Chondrocyte (in vitro differentiated cells): Measurements from ENCODE around the gene ECHS1. TPM values are rescaled to one million over a fixed set of nuclear protein-coding genes. Genes with fewer than 3 reads are reported as not detected.

ENCODE experiments used
- DNase-seq: peaks from one replicate; pipeline ENCODE4 v3.0.0; 2021; ENCODE audit warnings: mixed read lengths, low spot score
- H3K27ac Mint-ChIP-seq: one replicate; pipeline ENCODE4 v1.8.0; 2021; ENCODE audit warnings: mild to moderate bottlenecking, moderate library complexity, mixed read lengths; ENCODE audit not compliant: unreplicated experiment
- H3K27me3 Mint-ChIP-seq: 2 replicates; pipeline ENCODE4 v1.8.0; 2021; ENCODE audit warnings: low read depth, mixed read lengths
- H3K36me3 Mint-ChIP-seq: 2 replicates; pipeline ENCODE4 v1.8.0; 2021; ENCODE audit warnings: low read depth, mixed read lengths
- H3K4me1 Mint-ChIP-seq: 2 replicates; pipeline ENCODE4 v1.8.0; 2021; ENCODE audit warnings: low read depth, mild to moderate bottlenecking, mixed read lengths
- H3K4me3 Mint-ChIP-seq: one replicate; pipeline ENCODE4 v1.8.0; 2021; ENCODE audit warnings: mild to moderate bottlenecking, moderate library complexity, mixed read lengths; ENCODE audit not compliant: unreplicated experiment
- H3K9me3 Mint-ChIP-seq: 2 replicates; pipeline ENCODE4 v1.8.0; 2021; ENCODE audit warnings: low read depth, mixed read lengths
- total RNA-seq: library from RNA; stranded (reverse); gene quantifications from 3 replicates; pipeline ENCODE4 v1.2.1, GENCODE V29; 2021
- TF ChIP-seq, protein P1 (sequence below): fragments of 200-600 bp; sonication (generic); IDR thresholded peaks from 2 replicates; pipeline ENCODE4 v1.5.0; 2021; ENCODE audit warnings: antibody characterized with exemption, mild to moderate bottlenecking, moderate library complexity

ECHS1 gene
- total RNA-seq, 1 donor from 2014 or later: 58.9 TPM

DNA sequence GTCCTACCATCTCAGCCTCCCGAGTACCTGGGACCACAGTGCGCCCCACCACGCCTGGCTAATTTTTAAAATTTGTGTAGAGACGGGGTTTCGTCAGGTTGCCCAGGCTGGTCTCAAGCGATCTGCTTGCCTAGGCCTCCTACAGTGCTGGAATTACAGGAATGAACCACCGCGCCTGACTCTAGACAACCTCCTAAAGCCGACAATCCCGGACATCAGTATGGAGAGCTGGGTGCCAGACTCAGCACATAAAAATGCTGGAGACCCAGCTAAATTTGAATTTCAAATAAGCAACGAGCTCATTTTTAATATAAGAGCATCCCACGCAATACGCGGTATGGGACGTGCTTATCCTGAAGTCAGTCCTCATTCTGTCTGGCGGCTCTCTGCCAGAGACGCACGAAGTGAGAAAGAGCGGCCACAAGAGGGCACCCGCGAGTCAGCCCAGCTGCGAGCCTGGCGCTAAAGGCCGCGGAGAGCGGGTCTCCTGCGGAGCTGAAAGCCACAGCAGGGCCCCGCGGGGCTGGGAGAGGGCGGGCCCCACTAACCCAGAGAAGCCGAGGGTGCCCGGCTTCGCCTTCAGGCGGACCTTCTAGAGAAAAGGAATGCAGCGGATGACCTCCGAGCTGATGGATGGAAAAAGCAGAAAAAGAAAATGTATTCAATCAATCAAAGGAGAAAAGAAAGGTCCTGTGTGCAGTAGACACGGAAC, 43.5 kb downstream of the ECHS1 start:
- TF ChIP-seq, protein P1, sequence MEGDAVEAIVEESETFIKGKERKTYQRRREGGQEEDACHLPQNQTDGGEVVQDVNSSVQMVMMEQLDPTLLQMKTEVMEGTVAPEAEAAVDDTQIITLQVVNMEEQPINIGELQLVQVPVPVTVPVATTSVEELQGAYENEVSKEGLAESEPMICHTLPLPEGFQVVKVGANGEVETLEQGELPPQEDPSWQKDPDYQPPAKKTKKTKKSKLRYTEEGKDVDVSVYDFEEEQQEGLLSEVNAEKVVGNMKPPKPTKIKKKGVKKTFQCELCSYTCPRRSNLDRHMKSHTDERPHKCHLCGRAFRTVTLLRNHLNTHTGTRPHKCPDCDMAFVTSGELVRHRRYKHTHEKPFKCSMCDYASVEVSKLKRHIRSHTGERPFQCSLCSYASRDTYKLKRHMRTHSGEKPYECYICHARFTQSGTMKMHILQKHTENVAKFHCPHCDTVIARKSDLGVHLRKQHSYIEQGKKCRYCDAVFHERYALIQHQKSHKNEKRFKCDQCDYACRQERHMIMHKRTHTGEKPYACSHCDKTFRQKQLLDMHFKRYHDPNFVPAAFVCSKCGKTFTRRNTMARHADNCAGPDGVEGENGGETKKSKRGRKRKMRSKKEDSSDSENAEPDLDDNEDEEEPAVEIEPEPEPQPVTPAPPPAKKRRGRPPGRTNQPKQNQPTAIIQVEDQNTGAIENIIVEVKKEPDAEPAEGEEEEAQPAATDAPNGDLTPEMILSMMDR: peak; percentile 99
- peak; percentile 95 for DNase-seq
- peaks cover 43% of the 10 kb centered on the region for H3K4me1 Mint-ChIP-seq
- peak overlapping the region; percentile 94 for H3K27ac Mint-ChIP-seq
- peak overlapping the region; percentile 55 for H3K4me3 Mint-ChIP-seq
- no peaks in the 10 kb centered on the region for H3K36me3 Mint-ChIP-seq
- peaks cover 19% of the 10 kb centered on the region for H3K27me3 Mint-ChIP-seq
- H3K9me3 Mint-ChIP-seq: no peaks in the 10 kb centered on the region

DNA sequence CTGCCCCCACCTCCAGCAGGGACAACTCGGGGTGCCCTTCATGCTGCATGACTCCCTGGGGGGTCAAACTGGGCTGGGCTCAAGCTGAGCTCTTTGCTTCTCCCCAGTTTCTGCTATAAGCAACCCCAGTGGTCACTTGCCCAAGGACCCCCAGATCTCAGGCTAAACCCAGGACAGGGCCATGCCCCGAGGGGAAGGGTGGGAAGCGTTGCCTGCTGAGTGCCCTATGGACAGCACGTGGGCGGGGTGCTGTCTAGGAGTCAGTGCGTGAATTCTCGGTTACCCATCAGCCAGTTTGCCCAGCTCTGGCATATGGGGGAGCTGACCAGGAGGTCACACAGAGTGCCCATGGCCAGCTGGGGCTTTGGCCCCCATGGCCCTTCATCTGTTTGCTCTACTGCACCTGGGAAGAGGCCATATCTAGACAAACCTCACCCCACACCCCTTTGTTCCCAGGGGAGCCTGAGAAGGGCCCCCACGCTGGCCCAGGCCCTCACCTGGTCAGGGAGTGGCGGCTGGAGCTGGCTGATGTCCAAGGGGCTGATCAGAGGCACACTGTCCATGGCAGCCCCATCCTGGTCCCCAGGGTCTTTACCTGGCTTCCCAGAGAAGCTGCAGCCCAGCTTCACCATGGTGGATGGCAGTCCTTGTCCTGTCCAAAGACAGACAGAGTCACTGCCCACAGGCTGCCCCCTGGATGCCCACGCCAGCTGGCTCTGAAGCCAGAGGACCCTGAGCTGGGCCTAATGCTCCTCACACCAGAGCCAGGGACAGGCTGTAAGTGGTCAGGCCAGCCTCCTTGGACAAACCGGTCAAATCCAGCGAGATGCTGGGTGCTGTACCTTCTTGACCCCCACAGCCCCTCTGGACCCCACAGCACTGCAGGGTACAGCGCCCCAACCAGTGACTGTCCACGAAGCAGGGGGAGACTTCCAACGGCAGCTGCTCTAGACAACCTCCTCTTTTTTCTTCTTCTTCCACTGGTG, 44.5 kb downstream of the ECHS1 start:
- Mint-ChIP-seq H3K36me3 (no peaks in the 10 kb centered on the region), H3K4me1 (peaks cover 43% of the 10 kb centered on the region), H3K9me3 (no peaks in the 10 kb centered on the region), H3K27ac (peak overlapping the region; percentile 94), H3K4me3 (no peak overlapping the region), H3K27me3 (peaks cover 16% of the 10 kb centered on the region)
- TF ChIP-seq, protein P1: no peak
- DNase-seq: peak; percentile 82

GRCh38 chr10:133327651-133328357, 45.4 kb downstream of the ECHS1 start:
- Mint-ChIP-seq H3K36me3 (no peaks in the 10 kb centered on the region), H3K9me3 (no peaks in the 10 kb centered on the region), H3K4me1 (peaks cover 43% of the 10 kb centered on the region), H3K27ac (peak overlapping the region; percentile 68), H3K4me3 (no peak overlapping the region), H3K27me3 (peaks cover 10% of the 10 kb centered on the region)
- DNase-seq: peak; percentile 86
- TF ChIP-seq, protein P1: no peak

DNA sequence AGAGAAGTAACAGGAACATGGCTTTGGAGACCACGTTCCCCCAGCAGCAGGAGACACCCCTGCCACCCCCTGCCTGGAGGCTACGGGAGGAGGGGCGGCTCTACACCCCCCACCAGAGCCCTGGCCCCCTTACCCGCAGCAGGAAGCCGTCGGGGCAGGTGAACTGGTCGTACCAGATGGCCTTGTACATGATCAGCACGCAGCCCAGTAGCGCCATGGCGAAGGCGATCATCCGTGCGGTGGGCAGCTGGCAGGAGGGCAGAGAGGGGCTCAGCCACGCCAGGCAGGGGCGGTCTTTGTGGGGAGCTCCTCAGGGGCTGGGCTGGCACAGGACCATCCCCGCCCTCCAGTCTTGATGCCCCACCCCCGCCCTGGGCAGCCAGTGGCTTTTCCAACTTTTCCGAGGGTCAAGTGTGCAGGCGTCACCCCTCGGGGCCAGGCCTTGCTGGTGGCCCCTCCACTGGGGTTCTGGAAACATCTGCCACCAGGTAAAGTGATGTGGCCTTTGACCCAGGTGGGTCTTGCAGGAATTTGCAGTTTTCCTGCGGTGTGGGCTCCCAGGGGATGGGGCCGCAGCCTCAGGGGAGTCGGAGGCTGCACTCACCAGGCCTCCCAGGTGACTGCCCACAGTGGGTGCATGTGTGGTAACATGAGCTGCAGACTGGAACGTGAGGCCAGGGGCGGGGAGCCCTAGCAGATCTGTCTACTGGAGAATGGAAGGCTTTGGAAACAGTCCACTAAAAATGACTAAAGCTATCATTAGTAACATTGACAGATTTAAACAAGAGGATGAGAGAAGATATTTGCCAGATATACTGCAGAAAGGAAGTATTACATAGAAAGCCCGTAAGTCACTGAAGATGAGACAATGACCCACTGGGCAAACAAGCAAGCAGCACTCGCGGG, 46.2 kb downstream of the ECHS1 start:
- DNase-seq: peak; percentile 90
- H3K4me1 Mint-ChIP-seq: peaks cover 43% of the 10 kb centered on the region
- TF ChIP-seq, protein P1: no peak
- H3K27me3 Mint-ChIP-seq: peaks cover 2% of the 10 kb centered on the region
- peak overlapping the region; percentile 34 for H3K27ac Mint-ChIP-seq
- H3K4me3 Mint-ChIP-seq: no peak overlapping the region
- no peaks in the 10 kb centered on the region for H3K9me3 Mint-ChIP-seq
- H3K36me3 Mint-ChIP-seq: no peaks in the 10 kb centered on the region
